A673 (cell line): ENCODE measurements around the gene SMIM41. TPM values are rescaled to one million over a fixed set of nuclear protein-coding genes. Genes with fewer than 3 reads are reported as not detected.
A peak's percentile ranks its signal among the peaks of the same experiment; 100 is the strongest.

Experiments
- BruUV-seq: library from RNA; stranded (reverse); fragments of 400-500 nt; replicated peaks from 2 replicates; lab custom pipeline; 2021; lab: Mats Ljungman, UMichigan
- CTCF ChIA-PET: fragments of 300-600 bp; sonication (Branson Sonifier 250); formaldehyde crosslinking; loops from one replicate; lab custom pipeline; 2022; ENCODE audit warnings: antibody characterized with exemption; lab: Charles Lee
- POLR2A ChIA-PET: fragments of 300-600 bp; sonication (Branson Sonifier 250); formaldehyde crosslinking; loops from one replicate; lab custom pipeline; 2022; ENCODE audit warnings: antibody characterized with exemption; ENCODE audit not compliant: low non-redundant PET; lab: Charles Lee
- DNase-seq: peaks from one replicate; pipeline ENCODE4 v3.0.0-alpha.2; 2015; ENCODE audit warnings: low spot score
- H3K27ac ChIP-seq: fragments of 200-600 bp; sonication (generic); 2 replicates; pipeline ENCODE4 v1.5.1; 2016; ENCODE audit warnings: mixed run types, low read depth, mild to moderate bottlenecking, mixed read lengths, antibody characterized with exemption, low read length; ENCODE audit not compliant: poor library complexity, severe bottlenecking
- H3K27me3 ChIP-seq: fragments of 200-600 bp; sonication (generic); replicated peaks from 2 replicates; pipeline ENCODE4 v1.6.1; 2017; ENCODE audit warnings: mixed run types, low read depth, mild to moderate bottlenecking, mixed read lengths, antibody characterized with exemption, low read length; ENCODE audit not compliant: insufficient read depth, poor library complexity
- H3K36me3 ChIP-seq: fragments of 200-600 bp; sonication (generic); 2 replicates; pipeline ENCODE4 v1.6.1; 2016; ENCODE audit warnings: mixed run types, mild to moderate bottlenecking, mixed read lengths, antibody characterized with exemption, low read length; ENCODE audit not compliant: insufficient read depth, poor library complexity, severe bottlenecking
- H3K4me1 ChIP-seq: fragments of 200-600 bp; sonication (generic); 2 replicates; pipeline ENCODE4 v1.6.1; 2017; ENCODE audit warnings: mixed run types, mild to moderate bottlenecking, mixed read lengths, antibody characterized with exemption, low read length; ENCODE audit not compliant: insufficient read depth, poor library complexity, severe bottlenecking
- H3K4me3 ChIP-seq: fragments of 200-600 bp; sonication (generic); 2 replicates; pipeline ENCODE4 v1.5.1; 2016; ENCODE audit warnings: low read depth, mixed run types, mild to moderate bottlenecking, mixed read lengths, low read length; ENCODE audit not compliant: poor library complexity, severe bottlenecking
- H3K9me3 ChIP-seq: fragments of 200-600 bp; sonication (generic); 2 replicates; pipeline ENCODE4 v1.6.1; 2016; ENCODE audit warnings: mixed run types, low read depth, mild to moderate bottlenecking, mixed read lengths, antibody characterized with exemption, low read length; ENCODE audit not compliant: poor library complexity, severe bottlenecking
- EZH2 ChIP-seq: fragments of 200-600 bp; sonication (generic); IDR thresholded peaks from 2 replicates; pipeline ENCODE4 v1.6.1; 2017; ENCODE audit warnings: borderline replicate concordance, low read depth, mild to moderate bottlenecking, mixed read lengths, antibody characterized with exemption, low read length; ENCODE audit not compliant: poor library complexity, severe bottlenecking
- intact Hi-C: fragments of 100-400 bp; cut with micrococcal nuclease; formaldehyde crosslinking; loops from one replicate; pipeline ENCODE4 v1.10.0; 2022; ENCODE audit not compliant: unreplicated experiment
- total RNA-seq: library from RNA; stranded (reverse); gene quantifications from 2 replicates; pipeline ENCODE4 v1.2.3, GENCODE V29; 2021
- TF ChIP-seq, protein P1 (sequence below): fragments of 300-800, 200-600 bp; sonication (generic); conservative IDR thresholded peaks from 2 replicates; pipeline ENCODE4 v1.5.1; 2017; ENCODE audit warnings: low read depth, mild to moderate bottlenecking, antibody characterized with exemption, low read length, moderate library complexity, mixed read lengths

Gene SMIM41
- total RNA-seq, 1 experiment from 2014 or later = 0.24 TPM

DNA sequence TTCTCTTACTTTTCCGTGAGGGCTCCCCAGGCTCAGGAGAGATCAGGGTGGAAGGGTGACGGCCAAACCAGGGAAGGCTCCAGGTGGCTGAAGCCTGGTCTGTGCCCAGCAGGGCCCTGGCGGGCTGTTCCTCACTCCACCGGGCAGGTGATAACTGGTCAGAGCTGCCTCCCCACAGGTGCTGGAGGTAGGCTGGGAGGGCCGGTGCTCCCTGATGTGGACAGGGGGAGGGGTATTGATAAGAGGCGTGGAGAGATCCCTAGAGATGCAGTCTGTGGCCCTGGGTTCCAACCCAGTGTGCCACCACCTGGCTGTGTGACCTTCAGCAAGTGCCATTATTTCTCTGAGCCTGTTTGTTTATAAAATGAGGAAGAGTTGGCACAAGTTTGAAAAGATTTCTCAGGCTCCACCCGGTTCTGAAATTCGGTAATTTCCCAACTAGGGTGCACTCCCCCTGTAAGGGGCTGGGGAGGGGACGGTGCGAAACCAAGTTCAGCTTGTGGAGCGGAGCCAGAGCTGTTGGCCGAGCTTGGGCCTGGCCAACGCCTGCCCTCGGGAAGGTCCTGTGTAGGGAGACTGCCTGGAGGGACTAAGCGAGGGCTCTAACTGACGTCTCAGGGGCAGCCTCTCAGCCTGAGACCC lies 29.3 kb upstream of the SMIM41 start:
- peaks cover 12% of the 10 kb centered on the region for H3K4me1 ChIP-seq
- H3K4me3 ChIP-seq = peak overlapping the region; percentile 60
- ChIA-PET POLR2A (no interaction called here), CTCF (no interaction called here)
- no peaks in the 10 kb centered on the region for H3K9me3 ChIP-seq
- BruUV-seq = TSS peak; percentile 86
- TF ChIP-seq, protein P1, sequence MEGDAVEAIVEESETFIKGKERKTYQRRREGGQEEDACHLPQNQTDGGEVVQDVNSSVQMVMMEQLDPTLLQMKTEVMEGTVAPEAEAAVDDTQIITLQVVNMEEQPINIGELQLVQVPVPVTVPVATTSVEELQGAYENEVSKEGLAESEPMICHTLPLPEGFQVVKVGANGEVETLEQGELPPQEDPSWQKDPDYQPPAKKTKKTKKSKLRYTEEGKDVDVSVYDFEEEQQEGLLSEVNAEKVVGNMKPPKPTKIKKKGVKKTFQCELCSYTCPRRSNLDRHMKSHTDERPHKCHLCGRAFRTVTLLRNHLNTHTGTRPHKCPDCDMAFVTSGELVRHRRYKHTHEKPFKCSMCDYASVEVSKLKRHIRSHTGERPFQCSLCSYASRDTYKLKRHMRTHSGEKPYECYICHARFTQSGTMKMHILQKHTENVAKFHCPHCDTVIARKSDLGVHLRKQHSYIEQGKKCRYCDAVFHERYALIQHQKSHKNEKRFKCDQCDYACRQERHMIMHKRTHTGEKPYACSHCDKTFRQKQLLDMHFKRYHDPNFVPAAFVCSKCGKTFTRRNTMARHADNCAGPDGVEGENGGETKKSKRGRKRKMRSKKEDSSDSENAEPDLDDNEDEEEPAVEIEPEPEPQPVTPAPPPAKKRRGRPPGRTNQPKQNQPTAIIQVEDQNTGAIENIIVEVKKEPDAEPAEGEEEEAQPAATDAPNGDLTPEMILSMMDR = no peak
- TF ChIP-seq EZH2 = no peak
- H3K27ac ChIP-seq = peak overlapping the region; percentile 99
- H3K27me3 ChIP-seq = no peaks in the 10 kb centered on the region
- DNase-seq = no peak
- intact Hi-C loops = no loop called here
- H3K36me3 ChIP-seq = peaks cover 8% of the 10 kb centered on the region

DNA sequence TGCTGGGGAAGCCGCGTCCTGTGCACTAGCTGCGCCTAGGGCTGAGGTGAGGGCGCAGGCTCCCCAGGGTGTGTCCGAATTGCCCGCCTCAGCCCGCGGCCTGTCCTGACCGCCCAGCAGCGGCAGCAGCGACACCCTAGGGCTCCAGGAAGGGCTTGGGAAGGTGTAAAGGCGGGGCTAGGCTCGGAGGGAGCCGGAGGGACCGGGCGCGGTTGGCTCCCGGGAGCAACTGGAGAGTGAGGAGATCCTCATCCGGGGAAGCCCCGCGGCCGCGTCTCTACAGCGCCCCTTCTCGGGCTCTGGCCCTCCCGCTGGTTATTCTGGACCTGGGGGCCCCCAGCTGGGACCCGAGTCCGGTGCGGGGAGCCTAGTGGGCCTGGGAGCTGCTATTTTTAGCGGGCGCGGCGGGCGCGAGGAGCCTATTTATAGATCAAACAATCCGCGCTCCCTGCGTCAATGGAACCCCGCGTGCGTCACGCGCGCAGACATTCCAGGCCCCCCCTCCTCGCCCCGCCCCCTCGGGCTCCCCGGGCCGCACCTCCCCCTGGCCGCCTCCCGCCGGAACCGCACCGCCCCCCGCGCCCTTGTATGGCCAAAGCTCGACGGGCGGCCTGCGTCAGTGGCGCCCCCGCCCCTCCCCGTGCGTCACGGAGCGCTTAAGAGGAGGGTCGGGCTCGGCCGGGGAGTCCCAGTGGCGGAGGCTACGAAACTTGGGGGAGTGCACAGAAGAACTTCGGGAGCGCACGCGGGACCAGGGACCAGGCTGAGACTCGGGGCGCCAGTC lies 28.6 kb upstream of the SMIM41 start, which contains the start of gene NR4A1:
Gene NR4A1 (plus strand): TSS at position 685 of the 784 bp plus-strand sequence. CDS start 2,887 bp downstream, outside the sequence.
- POLR2A ChIA-PET = interaction anchor here (0.8 to 1.7 kb wide), 2 partner anchors 12 to 18 kb away, joined by 7 to 19 read pairs; no protein-coding TSS in a partner anchor
- BruUV-seq = no TSS peak

More for the DNA sequence above, 28.6 kb upstream of the SMIM41 start, which contains the start of gene NR4A1:
- Histone ChIP-seq H3K27me3 (no peaks in the 10 kb centered on the region), H3K4me3 (peak within 1 kb of the TSS; percentile 60), H3K9me3 (no peaks in the 10 kb centered on the region), H3K36me3 (peaks cover 8% of the 10 kb centered on the region), H3K27ac (peak within 1 kb of the TSS; percentile 99), H3K4me1 (peaks cover 12% of the 10 kb centered on the region)
- TF ChIP-seq, protein P1 = no peak
- no peak for TF ChIP-seq EZH2
- DNase-seq = peak; percentile 95
- CTCF ChIA-PET = interaction anchor here (0.6 to 1.4 kb wide), 3 partner anchors 12 to 46 kb away, joined by 3 to 6 read pairs (median 3); no protein-coding TSS in a partner anchor
- intact Hi-C loops = loop anchor here (1.0 kb wide), 2 partner anchors 14 to 18 kb away; partner anchors contain the start of gene ATG101
